Parathyroid adenoma (tissue), 2 donors: Measurements from ENCODE around the gene STARD13.

Experiments
- H2AFZ ChIP-seq: fragments of 300-600 bp; sonication (generic); one replicate; pipeline ENCODE4 v1.7.0; 2017; ENCODE audit warnings: antibody characterized with exemption, mild to moderate bottlenecking
- H3K27ac ChIP-seq: fragments of 300-600 bp; sonication (generic); one replicate; pipeline ENCODE4 v1.7.0; 2017
- H3K27me3 ChIP-seq: fragments of 300-600 bp; sonication (generic); one replicate; pipeline ENCODE4 v1.7.0; 2017; ENCODE audit warnings: low read length; ENCODE audit not compliant: control insufficient read depth, insufficient read depth
- H3K36me3 ChIP-seq: fragments of 300-600 bp; sonication (generic); one replicate; pipeline ENCODE4 v1.7.0; 2017; ENCODE audit warnings: low read length; ENCODE audit not compliant: control insufficient read depth, insufficient read depth
- H3K4me1 ChIP-seq: fragments of 300-600 bp; sonication (generic); one replicate; pipeline ENCODE4 v1.7.0; 2017; ENCODE audit warnings: control low read depth
- H3K4me2 ChIP-seq: fragments of 300-600 bp; sonication (generic); one replicate; pipeline ENCODE4 v1.7.0; 2017; ENCODE audit warnings: low read length
- H3K4me3 ChIP-seq: fragments of 300-600 bp; sonication (generic); one replicate; pipeline ENCODE4 v1.7.0; 2017; ENCODE audit warnings: low read depth, low read length
- H3K79me2 ChIP-seq: fragments of 300-600 bp; sonication (generic); one replicate; pipeline ENCODE4 v1.7.0; 2017; ENCODE audit warnings: control low read depth
- H3K9ac ChIP-seq: fragments of 300-600 bp; sonication (generic); one replicate; pipeline ENCODE4 v1.7.0; 2017; ENCODE audit warnings: mild to moderate bottlenecking
- H3K9me3 ChIP-seq: fragments of 300-600 bp; sonication (generic); one replicate; pipeline ENCODE4 v1.7.0; 2017; ENCODE audit warnings: low read length; ENCODE audit not compliant: control insufficient read depth
- CTCF ChIP-seq: fragments of 300-600 bp; sonication (generic); IDR thresholded peaks from one replicate; pipeline ENCODE4 v1.7.0; 2017; ENCODE audit warnings: antibody characterized with exemption, mild to moderate bottlenecking
- donor health status: primary hyperparathyroidism.

The STARD13 gene

GRCh38 chr13:33230178-33230881 lies 55.2 kb downstream of the STARD13 start:
- H3K36me3 ChIP-seq, result no peaks in the 10 kb centered on the region
- peaks cover 23% of the 10 kb centered on the region for H3K4me1 ChIP-seq
- peak overlapping the region; percentile 57 for H3K27ac ChIP-seq
- no peaks in the 10 kb centered on the region for H3K9me3 ChIP-seq
- peak overlapping the region; percentile 33 for H3K4me3 ChIP-seq
- H3K4me2 ChIP-seq, result peak overlapping the region; percentile 49
- no peak overlapping the region for H3K9ac ChIP-seq
- H3K79me2 ChIP-seq, result no peaks in the 10 kb centered on the region
- no peak overlapping the region for H2AFZ ChIP-seq
- H3K27me3 ChIP-seq, result no peaks in the 10 kb centered on the region
- no peak for TF ChIP-seq CTCF

DNA sequence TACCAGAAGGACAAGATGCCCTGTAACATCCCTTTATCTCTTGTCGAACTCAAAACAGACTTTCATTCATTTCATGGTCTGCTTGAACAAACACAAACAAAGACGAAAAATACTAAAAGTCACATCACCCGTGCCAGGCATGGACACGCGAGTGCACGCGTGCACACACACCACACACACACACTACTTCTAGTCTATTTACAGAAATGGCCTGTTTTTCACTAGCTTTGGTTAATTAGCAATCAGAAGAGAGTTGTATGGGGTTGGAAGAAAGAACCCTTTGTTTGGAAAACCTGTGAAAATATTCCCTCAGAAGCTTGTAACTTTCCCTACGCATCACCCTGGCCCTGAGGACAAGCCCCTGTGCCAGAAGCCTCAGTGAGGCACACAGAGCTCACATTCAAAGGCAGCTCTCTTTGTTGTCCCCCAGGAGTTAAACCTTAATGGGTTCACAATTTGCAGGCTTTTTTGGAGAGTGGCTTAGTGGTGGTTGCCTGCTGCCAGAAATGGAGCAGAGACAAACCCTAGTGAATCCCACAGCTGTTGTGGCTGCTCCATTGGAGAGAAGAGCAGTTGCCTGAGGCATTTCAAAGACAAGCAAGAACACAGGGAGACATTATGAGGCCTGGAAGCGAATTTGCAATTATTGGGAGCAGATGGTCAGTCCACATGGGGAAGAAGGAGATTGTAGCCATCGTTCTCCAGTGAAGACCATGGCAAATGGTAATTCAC lies 55.9 kb downstream of the STARD13 start:
- TF ChIP-seq CTCF, result no peak
- H3K27me3 ChIP-seq, result no peaks in the 10 kb centered on the region
- H3K36me3 ChIP-seq, result no peaks in the 10 kb centered on the region
- H3K9me3 ChIP-seq, result no peaks in the 10 kb centered on the region
- peak overlapping the region; percentile 33 for H3K4me3 ChIP-seq
- no peak overlapping the region for H2AFZ ChIP-seq
- peaks cover 23% of the 10 kb centered on the region for H3K4me1 ChIP-seq
- H3K4me2 ChIP-seq, result peak overlapping the region; percentile 54
- no peaks in the 10 kb centered on the region for H3K79me2 ChIP-seq
- H3K9ac ChIP-seq, result no peak overlapping the region
- peak overlapping the region; percentile 57 for H3K27ac ChIP-seq

DNA sequence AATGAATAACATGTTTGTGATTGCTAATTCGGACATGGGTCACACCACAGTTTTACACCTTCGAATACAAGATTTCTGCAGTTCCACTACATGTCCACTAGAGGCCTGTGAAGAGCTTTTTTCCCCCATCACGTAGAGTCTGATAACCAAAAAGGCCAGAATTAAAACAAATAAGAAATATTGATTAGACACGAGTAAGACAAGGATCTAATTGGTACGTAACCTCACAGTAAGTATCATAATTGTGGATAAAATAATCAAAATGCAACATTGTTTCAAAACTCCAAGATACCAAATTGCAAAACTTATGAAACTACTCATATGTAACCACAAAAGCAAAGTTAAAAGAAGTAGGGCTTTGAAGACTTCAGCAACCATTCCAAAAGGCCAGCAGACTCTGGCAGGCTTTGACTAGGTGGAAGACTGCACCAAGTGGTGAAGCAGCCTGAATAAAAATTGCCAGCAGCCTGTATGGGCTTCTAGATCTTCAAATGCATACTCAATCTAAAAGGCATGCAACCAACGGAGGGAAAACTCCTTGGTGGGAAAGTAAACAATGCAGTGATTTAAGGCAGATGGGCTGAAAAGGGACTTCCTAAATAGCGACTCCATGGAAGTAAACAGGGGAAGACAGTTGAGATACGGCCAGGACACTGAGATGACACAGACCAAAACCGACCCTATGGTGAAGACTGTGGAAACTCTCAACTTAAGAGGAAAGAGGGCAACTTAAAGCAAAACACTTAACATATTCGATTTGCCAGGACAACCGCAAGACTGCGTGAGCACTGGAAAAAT lies 56.7 kb downstream of the STARD13 start:
- Histone ChIP-seq H3K4me3 (peak overlapping the region; percentile 15), H3K4me2 (peak overlapping the region; percentile 54), H3K9ac (no peak overlapping the region)

GRCh38 chr13:33227927-33228647 lies 57.5 kb downstream of the STARD13 start:
- Histone ChIP-seq H3K4me3 (no peak overlapping the region), H3K27ac (no peak overlapping the region), H3K4me1 (peaks cover 23% of the 10 kb centered on the region), H3K4me2 (no peak overlapping the region), H3K36me3 (no peaks in the 10 kb centered on the region), H3K27me3 (no peaks in the 10 kb centered on the region), H3K9ac (no peak overlapping the region), H2AFZ (no peak overlapping the region), H3K79me2 (peaks cover 3% of the 10 kb centered on the region), H3K9me3 (peaks cover 5% of the 10 kb centered on the region)
- no peak for TF ChIP-seq CTCF

More for the DNA sequence above, 56.7 kb downstream of the STARD13 start:
- H3K27ac ChIP-seq, result peak overlapping the region; percentile 57
- peaks cover 23% of the 10 kb centered on the region for H3K4me1 ChIP-seq
- peak overlapping the region; percentile 53 for H2AFZ ChIP-seq
- H3K9me3 ChIP-seq, result peaks cover 5% of the 10 kb centered on the region
- peak; percentile 83 for TF ChIP-seq CTCF
- H3K36me3 ChIP-seq, result no peaks in the 10 kb centered on the region
- H3K27me3 ChIP-seq, result no peaks in the 10 kb centered on the region
- H3K79me2 ChIP-seq, result peaks cover 2% of the 10 kb centered on the region
